Suprapubic skin (tissue), 4 donors: ENCODE results near the gene PA2G4. TPM values are rescaled to one million over a fixed set of nuclear protein-coding genes. Genes with fewer than 3 reads are reported as not detected.

Source experiments
- DNase-seq, 2 donors: peaks; one replicate each; pipeline ENCODE4 v3.0.0-alpha.2; 2019; ENCODE audit warnings: low spot score in 2 of 2
- H3K27ac ChIP-seq: fragments of 200-600 bp; sonication (generic); one replicate; pipeline ENCODE4 v1.5.1; 2019
- H3K27me3 ChIP-seq: fragments of 200-600 bp; sonication (generic); one replicate; pipeline ENCODE4 v1.5.1; 2019
- H3K36me3 ChIP-seq: fragments of 200-600 bp; sonication (generic); one replicate; pipeline ENCODE4 v1.5.1; 2019
- H3K4me1 ChIP-seq: fragments of 200-600 bp; sonication (generic); one replicate; pipeline ENCODE4 v1.5.1; 2019
- H3K4me3 ChIP-seq: fragments of 200-600 bp; sonication (generic); one replicate; pipeline ENCODE4 v1.5.1; 2019; ENCODE audit warnings: mild to moderate bottlenecking
- H3K9me3 ChIP-seq: fragments of 200-600 bp; sonication (generic); one replicate; pipeline ENCODE4 v1.5.1; 2019
- CTCF ChIP-seq, 2 donors: fragments of 200-600 bp in 1 of 2; fragments of 450-650 bp in 1 of 2; sonication (generic) in 1 of 2; IDR thresholded peaks; one replicate each; pipeline ENCODE4 v1.5.1; 2016 to 2019; ENCODE audit warnings: antibody characterized with exemption in 2 of 2, mild to moderate bottlenecking in 1 of 2, moderate library complexity in 1 of 2
- EP300 ChIP-seq: sonication (generic); formaldehyde crosslinking; IDR thresholded peaks from one replicate; pipeline ENCODE4 v1.6.1; 2017; ENCODE audit warnings: antibody characterized with exemption
- POLR2AphosphoS5 ChIP-seq, 3 donors: sonication (generic); formaldehyde crosslinking; IDR thresholded peaks; one replicate each; pipeline ENCODE4 v1.6.1; 2017; ENCODE audit warnings: antibody characterized with exemption in 3 of 3
- WGBS: methylation state at CpG from one replicate; pipeline ENCODE4 v1.1.5; 2018; 5-methylcytosine and 5-hydroxymethylcytosine counted together
- total RNA-seq, 4 donors: library from RNA; depleted of rRNA; stranded (reverse); fragments of >200 nt; gene quantifications; one replicate each; pipeline ENCODE4 v1.1.0, GENCODE V29; 2016

PA2G4 gene
- total RNA-seq, 4 donors from 2014 or later, result 103 to 153 (median 117) TPM

GRCh38 chr12:56162468-56163290, 58.3 kb downstream of the PA2G4 start:
- H3K27ac ChIP-seq, result no peak overlapping the region
- 56% methylated on average over 11 of the region's 11 CpGs for WGBS
- DNase-seq, result no peak
- no peaks in the 10 kb centered on the region for H3K27me3 ChIP-seq
- H3K9me3 ChIP-seq, result no peaks in the 10 kb centered on the region
- TF ChIP-seq EP300 (no peak), POLR2AphosphoS5 (IDR thresholded peaks at IDR 0.05) (no peak), CTCF (IDR thresholded peaks at IDR 0.05) (no peak)
- peaks cover 78% of the 10 kb centered on the region for H3K36me3 ChIP-seq
- H3K4me3 ChIP-seq, result no peak overlapping the region
- peaks cover 38% of the 10 kb centered on the region for H3K4me1 ChIP-seq

Other genes starting within 250 kb of the PA2G4 start
- 10 to 100 TPM; 32.0 to 41.8 (median 37.4) TPM for gene PYM1, start 176.7 kb upstream of the PA2G4 start, total RNA-seq
- gene DGKA, start 173.4 kb upstream of the PA2G4 start, total RNA-seq, result 100 to 1,000 TPM; 185 to 556 (median 198) TPM
- 100 to 1,000 TPM in 1 of 4 donors, 10 to 100 TPM in 3; 54.4 to 188 (median 71.7) TPM for gene PMEL, start 138.5 kb upstream of the PA2G4 start, total RNA-seq
- 10 to 100 TPM; 18.4 to 33.2 (median 28.6) TPM for gene CDK2, start 137.7 kb upstream of the PA2G4 start, total RNA-seq
- 100 to 1,000 TPM in 3 of 4 donors, 10 to 100 TPM in 1; 97.1 to 143 (median 114) TPM for gene RAB5B, start 130.5 kb upstream of the PA2G4 start, total RNA-seq
- 10 to 100 TPM; 18.7 to 25.6 (median 22.9) TPM for gene SUOX, start 107.3 kb upstream of the PA2G4 start, total RNA-seq
- gene IKZF4, start 83.5 kb upstream of the PA2G4 start, total RNA-seq, result 10 to 100 TPM in 1 of 4 donors, 1 to 10 TPM in 3; 3.2 to 10.5 (median 3.8) TPM
- 1,000 to 10,000 TPM in 2 of 4 donors, 100 to 1,000 TPM in 2; 600 to 3,046 (median 910) TPM for gene RPS26, start 62.6 kb upstream of the PA2G4 start, total RNA-seq
- gene ERBB3, start 24.4 kb upstream of the PA2G4 start, total RNA-seq, result 100 to 1,000 TPM; 147 to 226 (median 181) TPM
- 1,000 to 10,000 TPM; 2,523 to 6,346 (median 5,689) TPM for gene RPL41, start 12.1 kb downstream of the PA2G4 start, total RNA-seq
- 1 to 10 TPM; 2.1 to 5.6 (median 3.4) TPM for gene ZC3H10, start 13.7 kb downstream of the PA2G4 start, total RNA-seq
- 100 to 1,000 TPM in 2 of 4 donors, 10 to 100 TPM in 2; 73.1 to 128 (median 103) TPM for gene ESYT1, start 23.7 kb downstream of the PA2G4 start, total RNA-seq
- gene MYL6B, start 48.0 kb downstream of the PA2G4 start, total RNA-seq, result 10 to 100 TPM; 28.3 to 37.4 (median 28.5) TPM
- gene MYL6, start 53.8 kb downstream of the PA2G4 start, total RNA-seq, result 1,000 to 10,000 TPM in 1 of 4 donors, 100 to 1,000 TPM in 3; 773 to 1,142 (median 915) TPM
- 100 to 1,000 TPM in 2 of 4 donors, 10 to 100 TPM in 2; 53.6 to 137 (median 85.9) TPM for gene SMARCC2, start 84.9 kb downstream of the PA2G4 start, total RNA-seq
- gene RNF41, start 117.4 kb downstream of the PA2G4 start, total RNA-seq, result 10 to 100 TPM; 28.4 to 60.6 (median 35.8) TPM
- gene NABP2, start 119.8 kb downstream of the PA2G4 start, total RNA-seq, result 10 to 100 TPM; 13.3 to 23.7 (median 20.1) TPM
- gene SLC39A5, start 125.5 kb downstream of the PA2G4 start, total RNA-seq, result 1 to 10 TPM in 2 of 4 donors, not detected in 2; 1.3 to 2.4 TPM
- 10 to 100 TPM; 20.3 to 33.6 (median 24.6) TPM for gene ANKRD52, start 153.8 kb downstream of the PA2G4 start, total RNA-seq
- gene COQ10A, start 162.4 kb downstream of the PA2G4 start, total RNA-seq, result 10 to 100 TPM in 1 of 4 donors, 1 to 10 TPM in 3; 3.4 to 17.0 (median 7.6) TPM
- 100 to 1,000 TPM; 176 to 218 (median 179) TPM for gene CS, start 195.8 kb downstream of the PA2G4 start, total RNA-seq
- 10 to 100 TPM; 36.4 to 51.4 (median 42.4) TPM for gene CNPY2, start 211.4 kb downstream of the PA2G4 start, total RNA-seq
- gene PAN2, start 229.4 kb downstream of the PA2G4 start, total RNA-seq, result 100 to 1,000 TPM in 1 of 4 donors, 10 to 100 TPM in 3; 27.2 to 141 (median 39.7) TPM
- gene IL23A, start 234.3 kb downstream of the PA2G4 start, total RNA-seq, result not detected